GM21447 (cell line): ENCODE results near the gene ZNF175.

ENCODE experiments used
- ATAC-seq: cut with Tn5 transposase; IDR thresholded peaks from one replicate; pipeline ENCODE4 v1.9.1; 2021; ENCODE audit not compliant: unreplicated experiment

Gene ZNF175

GRCh38 chr19:51570962-51571575 is at the start of gene ZNF175:
Gene ZNF175, plus strand, starts transcription at chr19:51571283. Its CDS starts 2,047 bp downstream, at chr19:51573330.
- peak; percentile 85 for ATAC-seq

GRCh38 chr19:51521357-51521756 is 49.7 kb upstream of the ZNF175 start:
- no peak for ATAC-seq

- no peak for ATAC-seq
Observed at GRCh38 chr19:51521781-51522180, 49.3 kb upstream of the ZNF175 start.

GRCh38 chr19:51524666-51525264 is 46.3 kb upstream of the ZNF175 start:
- ATAC-seq = no peak

- no peak for ATAC-seq
Observed at GRCh38 chr19:51525651-51526050, 45.4 kb upstream of the ZNF175 start.

- ATAC-seq = no peak
Observed at GRCh38 chr19:51529301-51529700, 41.8 kb upstream of the ZNF175 start.

GRCh38 chr19:51530616-51531015 is 40.5 kb upstream of the ZNF175 start:
- no peak for ATAC-seq

GRCh38 chr19:51531349-51532315 is 39.5 kb upstream of the ZNF175 start, which contains the start of gene SIGLEC6:
Gene SIGLEC6, minus strand, starts transcription at chr19:51531670. Its CDS starts 22 bp downstream, at chr19:51531648.
- no peak for ATAC-seq

- no peak for ATAC-seq
Observed at GRCh38 chr19:51535535-51535934, 35.5 kb upstream of the ZNF175 start.

- ATAC-seq = no peak
Observed at GRCh38 chr19:51539821-51540366, 31.2 kb upstream of the ZNF175 start.

- ATAC-seq = no peak
Observed at GRCh38 chr19:51541458-51542357, 29.4 kb upstream of the ZNF175 start.

GRCh38 chr19:51542699-51543098 is 28.4 kb upstream of the ZNF175 start:
- ATAC-seq = no peak

- ATAC-seq = no peak
Observed at GRCh38 chr19:51544038-51544437, 27.0 kb upstream of the ZNF175 start.

- ATAC-seq = no peak
Observed at GRCh38 chr19:51546107-51546649, 24.9 kb upstream of the ZNF175 start.

GRCh38 chr19:51546650-51547396 is 24.3 kb upstream of the ZNF175 start:
- ATAC-seq = no peak

GRCh38 chr19:51547397-51548212 is 23.5 kb upstream of the ZNF175 start:
- ATAC-seq = no peak

- ATAC-seq = no peak
Observed at GRCh38 chr19:51548213-51548651, 22.9 kb upstream of the ZNF175 start.

GRCh38 chr19:51548891-51549305 is 22.2 kb upstream of the ZNF175 start:
- ATAC-seq = no peak
